Motor neuron (in vitro differentiated cells): ENCODE measurements around the gene F7. TPM values are rescaled to one million over a fixed set of nuclear protein-coding genes. Genes with fewer than 3 reads are reported as not detected.

Experiments
- ATAC-seq, 8 experiments: fragments of 200-7000 bp; cut with Tn5 transposase; replicated peaks in 6 of 8; 2 replicates each; pipeline ENCODE4 v1.8.0; 2021; ENCODE audit warnings: mild to moderate bottlenecking in 8 of 8, moderate library complexity in 8 of 8
- H3K27ac ChIP-seq, 2 donors: fragments of 250-450 bp; sonication (Bioruptor Pico); 2 replicates each; pipeline ENCODE4 v1.9.0; 2021; ENCODE audit warnings: antibody characterized with exemption in 2 of 2, mild to moderate bottlenecking in 2 of 2, moderate library complexity in 1 of 2
- H3K4me1 ChIP-seq, 2 donors: fragments of 250-450 bp; sonication (Bioruptor Pico); replicated peaks in 1 of 2; 2 replicates each; pipeline ENCODE4 v1.6.1; 2021; ENCODE audit warnings: antibody characterized with exemption in 2 of 2, mild to moderate bottlenecking in 2 of 2, moderate library complexity in 1 of 2
- H3K4me3 ChIP-seq, 5 donors: fragments of 250-450 bp; sonication (Bioruptor Pico); 2 replicates each; pipeline ENCODE4 v1.9.0; 2021; ENCODE audit warnings: antibody characterized with exemption in 5 of 5, mild to moderate bottlenecking in 5 of 5, moderate library complexity in 4 of 5
- WGBS, 10 experiments: fragments of 450-650 bp; shearing (Covaris generic); methylation state at CpG; one replicate each; pipeline ENCODE4 v1.0.0; 2022; 5-methylcytosine and 5-hydroxymethylcytosine counted together
- in situ Hi-C, 9 experiments: fragments of 400-800 bp; cut with MboI; loops; one replicate each; pipeline ENCODE4 v1.15.0; 2021; ENCODE audit warnings: low sequenced_read_pairs in 9 of 9, low pct_unique_long_range_greater_than_20kb in 2 of 9; ENCODE audit not compliant: unreplicated experiment in 9 of 9
- total RNA-seq, 8 experiments: library from RNA; unstranded; fragments of 300-600 nt; gene quantifications; 2 replicates each; pipeline versions ENCODE4 v1.2.3 to v1.2.4, GENCODE V29; 2022

The F7 gene
- total RNA-seq, 8 experiments from 2014 or later, result 0.14 to 0.76 (median 0.28) TPM

- H3K4me3 ChIP-seq, result no peak overlapping the region
- H3K27ac ChIP-seq, result no peak overlapping the region
- H3K4me1 ChIP-seq, result peaks cover 0 to 9% of the 10 kb centered on the region in 2 donors
- 60 to 100% (median 93%) methylated on average over 1 to 7 of the region's 24 CpGs; no CpG with 5 or more reads in 4 of the 10 experiments for WGBS, 10 experiments
- no peak for ATAC-seq
- in situ Hi-C loops, result no loop called here
Measured at GRCh38 chr13:113121183-113121927, 15.8 kb downstream of the F7 start.

DNA sequence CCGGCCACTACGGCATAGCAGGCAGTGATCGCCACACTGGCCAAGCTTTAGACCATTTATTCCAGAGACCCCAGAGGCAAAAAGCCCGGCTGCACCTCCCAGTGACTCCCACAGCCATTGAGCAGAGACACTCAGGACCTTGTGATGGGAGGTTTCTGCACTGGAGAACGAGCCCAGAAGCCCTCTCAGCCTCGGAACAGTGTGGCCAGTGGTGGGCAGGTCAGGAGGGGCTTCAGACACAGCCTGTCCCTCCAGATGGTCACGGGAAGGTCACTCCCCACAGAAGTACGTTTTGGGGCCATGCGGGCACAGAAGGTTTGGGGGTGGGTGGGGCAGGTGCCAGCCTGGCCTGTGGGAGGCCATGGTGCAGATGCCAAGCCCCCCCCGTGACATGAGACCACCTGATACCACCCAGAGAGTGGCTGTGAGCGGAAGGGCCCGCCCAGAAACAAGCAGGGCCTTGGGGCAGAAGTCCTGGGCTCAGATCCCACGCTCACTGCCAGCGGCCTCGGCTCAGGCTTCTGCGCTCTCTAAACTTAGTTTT is 16.4 kb downstream of the F7 start:
- Histone ChIP-seq H3K27ac (no peak overlapping the region), H3K4me1 (peaks cover 0 to 9% of the 10 kb centered on the region in 2 donors), H3K4me3 (no peak overlapping the region)
- in situ Hi-C loops, result no loop called here
- 20 to 89% (median 72%) methylated on average over 1 to 11 of the region's 16 CpGs; no CpG with 5 or more reads in 5 of the 10 experiments for WGBS, 10 experiments
- peak in 3 of 8 experiments; percentile 6 to 25 (median 17) for ATAC-seq

DNA sequence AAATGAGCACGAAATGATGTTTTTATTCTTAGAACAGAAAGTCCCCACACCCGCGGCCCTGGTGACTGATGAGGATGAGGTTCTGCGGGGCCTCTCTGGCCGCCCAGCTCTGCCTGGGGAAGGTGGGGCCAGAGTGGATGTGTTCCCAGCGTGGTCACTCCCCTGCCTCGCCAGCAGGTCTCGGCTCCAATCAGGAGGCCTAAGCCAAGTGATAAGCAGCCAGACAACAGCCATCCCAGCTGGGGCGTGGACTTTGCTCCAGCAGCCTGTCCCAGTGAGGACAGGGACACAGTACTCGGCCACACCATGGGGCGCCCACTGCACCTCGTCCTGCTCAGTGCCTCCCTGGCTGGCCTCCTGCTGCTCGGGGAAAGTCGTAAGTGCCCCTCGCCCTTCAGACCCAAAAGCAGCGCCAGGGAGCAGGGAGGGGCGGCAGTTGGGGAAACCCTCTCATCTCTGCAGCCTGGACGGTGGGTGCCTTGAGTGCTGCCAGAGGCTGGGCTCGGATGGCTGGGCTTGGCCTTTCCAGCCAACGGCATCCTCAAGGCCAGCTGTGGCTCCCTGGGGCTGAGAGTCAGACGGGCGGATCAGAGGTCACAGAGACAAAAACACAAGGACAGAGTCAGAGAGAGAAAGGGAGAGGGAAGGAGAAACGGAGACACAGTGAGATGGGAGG is 17.1 kb downstream of the F7 start, which contains the start of gene F10:
Gene F10 (plus strand): TSS at position 250 of the 676 bp plus-strand sequence. CDS start 57 bp downstream, at position 307.
- 4 to 70% (median 24%) methylated on average over 2 to 14 of the region's 23 CpGs; no CpG with 5 or more reads in 2 of the 10 experiments for WGBS, 10 experiments
- in situ Hi-C loops, result no loop called here
- H3K4me3 ChIP-seq, result no peak within 1 kb of the TSS
- peak; percentile 60 to 99 (median 80) for ATAC-seq
- peaks cover 0 to 9% of the 10 kb centered on the region in 2 donors for H3K4me1 ChIP-seq
- H3K27ac ChIP-seq, result no peak within 1 kb of the TSS

GRCh38 chr13:113123226-113124201 is 17.9 kb downstream of the F7 start:
- peaks cover 0 to 9% of the 10 kb centered on the region in 2 donors for H3K4me1 ChIP-seq
- peak in 5 of 8 experiments; percentile 50 to 72 (median 57) for ATAC-seq
- no peak overlapping the region for H3K4me3 ChIP-seq
- WGBS, 10 experiments, result 13 to 100% (median 70%) methylated on average over 1 to 13 of the region's 29 CpGs; no CpG with 5 or more reads in 1 of the 10 experiments
- in situ Hi-C loops, result no loop called here
- H3K27ac ChIP-seq, result no peak overlapping the region

- in situ Hi-C loops, result no loop called here
- 40 to 100% (median 92%) methylated on average over 1 to 8 of the region's 19 CpGs; no CpG with 5 or more reads in 1 of the 10 experiments for WGBS, 10 experiments
- Histone ChIP-seq H3K4me1 (peaks cover 0 to 9% of the 10 kb centered on the region in 2 donors), H3K4me3 (no peak overlapping the region), H3K27ac (no peak overlapping the region)
- ATAC-seq, result no peak
Measured at GRCh38 chr13:113124211-113124970, 18.8 kb downstream of the F7 start.

- H3K4me1 ChIP-seq, result peaks cover 0 to 9% of the 10 kb centered on the region in 2 donors
- no peak for ATAC-seq
- 27 to 96% (median 83%) methylated on average over 2 to 11 of the region's 19 CpGs; no CpG with 5 or more reads in 2 of the 10 experiments for WGBS, 10 experiments
- in situ Hi-C loops, result no loop called here
- H3K4me3 ChIP-seq, result no peak overlapping the region
- no peak overlapping the region for H3K27ac ChIP-seq
Measured at GRCh38 chr13:113125506-113126264, 20.1 kb downstream of the F7 start.

DNA sequence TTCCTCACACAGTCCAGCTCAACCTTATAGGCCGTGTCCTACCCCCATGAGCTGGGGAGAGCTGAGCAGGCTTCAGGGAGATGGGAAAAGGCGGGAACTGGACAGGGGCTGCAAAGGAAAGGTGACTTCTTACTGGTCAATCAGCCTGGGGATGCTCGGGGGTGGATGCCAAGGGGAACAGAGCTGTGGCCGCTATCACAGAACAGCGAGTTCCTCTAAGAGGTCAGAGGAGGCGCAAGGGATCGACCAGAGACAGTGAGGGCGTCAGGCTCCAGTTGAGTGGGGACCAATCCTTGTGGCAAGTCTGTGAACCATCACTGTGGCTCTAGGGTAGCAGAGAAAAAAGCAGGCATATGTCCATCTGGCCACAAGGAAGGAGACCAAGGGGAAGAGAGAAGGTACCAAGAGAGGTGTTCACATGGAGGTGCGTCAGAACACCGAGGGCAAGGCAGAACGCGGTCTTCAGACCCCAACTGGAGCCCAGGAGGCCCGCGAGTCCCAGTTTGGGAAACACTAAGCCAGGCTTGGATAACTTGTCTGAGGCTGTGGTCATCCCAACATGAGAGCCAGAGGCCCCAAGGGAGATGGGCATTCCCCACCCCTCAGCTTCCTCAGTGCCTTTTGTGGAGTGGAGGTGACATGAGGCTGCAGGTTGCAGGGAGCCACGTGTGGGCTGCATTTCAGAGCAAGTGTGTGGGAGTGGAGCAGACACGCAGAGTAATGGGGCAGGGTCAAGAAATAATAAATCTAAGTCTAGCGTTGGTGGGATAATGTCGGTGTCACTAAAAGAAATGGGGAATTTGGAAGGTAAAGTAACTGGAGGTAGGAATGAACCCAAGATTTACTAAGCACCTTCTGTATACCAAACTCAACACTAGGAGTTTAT is 20.9 kb downstream of the F7 start:
- ATAC-seq, result no peak
- H3K4me3 ChIP-seq, result no peak overlapping the region
- 50 to 80% (median 60%) methylated on average over 1 to 10 of the region's 18 CpGs for WGBS, 10 experiments
- in situ Hi-C loops, result no loop called here
- peaks cover 0 to 9% of the 10 kb centered on the region in 2 donors for H3K4me1 ChIP-seq
- no peak overlapping the region for H3K27ac ChIP-seq

DNA sequence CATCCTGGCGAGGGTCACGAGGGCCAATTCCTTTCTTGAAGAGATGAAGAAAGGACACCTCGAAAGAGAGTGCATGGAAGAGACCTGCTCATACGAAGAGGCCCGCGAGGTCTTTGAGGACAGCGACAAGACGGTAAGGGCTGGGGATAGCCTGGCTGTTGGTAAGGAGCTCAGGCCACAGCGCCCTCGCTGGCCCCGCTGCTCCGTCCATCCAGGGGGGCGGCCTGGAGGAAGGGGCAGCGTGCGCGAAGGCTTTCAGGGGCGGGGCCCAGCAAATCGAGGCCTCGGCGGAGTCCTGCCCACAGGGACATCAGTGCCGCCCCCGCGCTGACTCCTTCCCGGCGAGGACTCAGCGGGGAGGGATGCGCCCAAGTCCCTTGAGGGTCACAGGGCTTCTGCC is 23.9 kb downstream of the F7 start:
- in situ Hi-C loops, result no loop called here
- 65 to 100% (median 84%) methylated on average over 1 to 13 of the region's 27 CpGs; no CpG with 5 or more reads in 4 of the 10 experiments for WGBS, 10 experiments
- ATAC-seq, result no peak
- no peak overlapping the region for H3K4me3 ChIP-seq
- no peaks in the 10 kb centered on the region for H3K4me1 ChIP-seq
- H3K27ac ChIP-seq, result no peak overlapping the region

DNA sequence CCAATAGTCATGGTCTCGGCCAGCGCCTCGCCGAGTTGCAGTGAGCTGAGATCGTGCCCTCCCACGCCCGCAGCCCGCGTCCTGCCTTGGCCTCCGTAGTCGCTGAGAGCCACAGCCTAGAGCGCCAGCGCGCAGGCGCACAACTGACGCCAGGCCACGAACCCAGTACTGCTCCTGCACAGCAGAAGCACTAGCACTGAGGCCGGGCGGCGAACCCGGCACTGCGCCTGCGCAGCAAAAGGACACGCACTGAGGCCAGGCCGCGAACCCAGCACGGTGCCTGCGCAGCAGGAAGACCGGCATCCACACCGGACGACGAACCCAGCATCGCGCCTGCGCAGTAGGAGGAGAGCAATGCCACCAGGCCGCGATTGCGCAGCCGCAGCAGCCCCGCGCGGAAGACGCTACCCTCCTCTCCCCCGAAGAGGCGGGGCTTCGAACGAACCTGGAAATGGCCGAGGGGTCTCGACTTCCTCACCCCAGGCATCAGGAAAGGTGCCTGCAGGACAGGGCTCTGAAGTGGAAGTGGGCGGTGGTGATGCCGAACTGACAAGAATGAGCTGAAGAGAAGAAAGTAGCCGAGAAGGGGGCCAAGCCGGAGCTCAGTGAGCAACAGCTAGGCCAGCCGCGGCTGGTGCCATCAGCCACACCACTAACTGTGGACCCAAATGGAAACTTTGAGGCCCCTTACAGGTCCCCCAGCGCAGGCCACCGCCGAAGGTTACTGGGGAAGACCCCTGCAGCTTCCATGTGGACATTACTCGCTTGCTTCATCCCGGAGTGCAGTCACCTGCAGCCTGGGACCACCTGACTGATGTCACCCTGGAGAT is 24.5 kb downstream of the F7 start:
- no peak overlapping the region for H3K27ac ChIP-seq
- in situ Hi-C loops, result no loop called here
- no peak overlapping the region for H3K4me3 ChIP-seq
- 86 to 94% (median 90%) methylated on average over 2 to 24 of the region's 60 CpGs; no CpG with 5 or more reads in 4 of the 10 experiments for WGBS, 10 experiments
- no peak for ATAC-seq
- H3K4me1 ChIP-seq, result no peaks in the 10 kb centered on the region

DNA sequence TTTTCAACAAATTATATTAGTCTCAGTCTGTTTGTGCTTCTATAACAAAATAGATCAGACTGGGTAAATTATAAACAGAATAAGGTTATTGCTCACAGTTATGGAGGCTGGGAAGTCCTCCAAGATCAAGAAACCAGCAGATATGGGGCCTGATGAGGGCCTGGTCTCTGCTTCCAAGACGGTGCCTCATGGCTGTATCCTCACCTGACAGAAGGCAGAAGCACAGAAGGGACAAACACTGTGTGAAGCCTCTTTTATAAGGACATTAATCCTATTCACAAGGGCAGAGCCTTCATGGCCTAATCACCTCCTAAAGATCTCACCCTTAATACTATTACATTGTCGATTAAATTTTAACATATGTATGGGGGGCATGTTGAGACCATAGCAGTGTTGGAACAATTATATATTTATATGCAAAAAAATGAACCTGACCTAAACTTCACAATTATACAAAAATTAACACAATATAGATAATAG is 29.7 kb downstream of the F7 start:
- Histone ChIP-seq H3K4me3 (no peak overlapping the region), H3K27ac (no peak overlapping the region), H3K4me1 (peaks cover 0 to 2% of the 10 kb centered on the region in 2 donors)
- no peak for ATAC-seq
- 51 to 100% (median 71%) methylated on average over 1 to 2 of the region's 2 CpGs; no CpG with 5 or more reads in 1 of the 10 experiments for WGBS, 10 experiments
- in situ Hi-C loops, result no loop called here
